HG03039 (cell line): ENCODE measurements around the gene SMIM35.
"Not testable (repeated sequence)": the region's sequence is repeated elsewhere in the genome, so short reads cannot be mapped to it uniquely, and the experiment has no call there.

Source experiments
- ATAC-seq: cut with Tn5 transposase; IDR thresholded peaks from one replicate; pipeline ENCODE4 v1.9.1; 2021; ENCODE audit warnings: mild to moderate bottlenecking, moderate library complexity; ENCODE audit not compliant: unreplicated experiment

Gene SMIM35

GRCh38 chr11:118046051-118046963 lies 40.5 kb downstream of the SMIM35 start:
- no peak for ATAC-seq

GRCh38 chr11:118045191-118045590 lies 41.6 kb downstream of the SMIM35 start:
- no peak for ATAC-seq

GRCh38 chr11:118042796-118043195 lies 44.0 kb downstream of the SMIM35 start:
- no peak for ATAC-seq

GRCh38 chr11:118042141-118042540 lies 44.6 kb downstream of the SMIM35 start:
- ATAC-seq = no peak

- ATAC-seq = no peak
These were observed 53.3 kb downstream of the SMIM35 start for GRCh38 chr11:118033443-118033842.

- no peak for ATAC-seq
These were observed 58.1 kb downstream of the SMIM35 start for GRCh38 chr11:118028626-118029025.

GRCh38 chr11:118027694-118028093 lies 59.1 kb downstream of the SMIM35 start:
- ATAC-seq = no peak

GRCh38 chr11:118021146-118021545 lies 65.6 kb downstream of the SMIM35 start:
- ATAC-seq = no peak

- ATAC-seq = no peak
These were observed 68.4 kb downstream of the SMIM35 start for GRCh38 chr11:118018401-118018800.

- ATAC-seq = no peak
These were observed 69.0 kb downstream of the SMIM35 start for GRCh38 chr11:118017631-118018315.

GRCh38 chr11:118017111-118017510 lies 69.7 kb downstream of the SMIM35 start:
- no peak for ATAC-seq

GRCh38 chr11:118016104-118016503 lies 70.7 kb downstream of the SMIM35 start:
- ATAC-seq = no peak

- ATAC-seq = no peak
These were observed 71.3 kb downstream of the SMIM35 start for GRCh38 chr11:118015385-118015841.

- ATAC-seq = no peak
These were observed 72.7 kb downstream of the SMIM35 start for GRCh38 chr11:118014022-118014421.

- no peak for ATAC-seq
These were observed 74.6 kb downstream of the SMIM35 start for GRCh38 chr11:118012083-118012669.

GRCh38 chr11:118010738-118011461 lies 75.9 kb downstream of the SMIM35 start:
- ATAC-seq = peak; percentile 62

GRCh38 chr11:118009864-118010737 lies 76.7 kb downstream of the SMIM35 start:
- no peak for ATAC-seq

GRCh38 chr11:118008271-118008911 lies 78.4 kb downstream of the SMIM35 start:
- no peak for ATAC-seq

GRCh38 chr11:118007563-118008270 lies 79.0 kb downstream of the SMIM35 start:
- ATAC-seq = not testable (repeated sequence)
